Right atrium auricular region (tissue), 2 donors: ENCODE results near the gene HARS2. TPM values are rescaled to one million over a fixed set of nuclear protein-coding genes. Genes with fewer than 3 reads are reported as not detected.
"Not testable (repeated sequence)": the region's sequence is repeated elsewhere in the genome, so short reads cannot be mapped to it uniquely, and the experiment has no call there.

Experiments used
- DNase-seq: peaks from one replicate; pipeline ENCODE4 v3.0.0-alpha.2; 2019; ENCODE audit warnings: low spot score
- H3K27ac ChIP-seq, 2 donors: fragments of 200-600 bp; sonication (generic); 1 replicate in 1 of 2; 2 replicates in 1 of 2; pipeline ENCODE4 v1.5.1; 2016 to 2019
- H3K27me3 ChIP-seq, 2 donors: fragments of 200-600 bp; sonication (generic); one replicate each; pipeline versions ENCODE4 v1.5.1 to v1.6.0; 2017 to 2019
- H3K36me3 ChIP-seq: fragments of 200-600 bp; sonication (generic); one replicate; pipeline ENCODE4 v1.5.1; 2016
- H3K4me1 ChIP-seq, 2 donors: fragments of 200-600 bp; sonication (generic); one replicate each; pipeline versions ENCODE4 v1.5.1 to v1.6.0; 2017 to 2019
- H3K4me3 ChIP-seq, 2 donors: fragments of 200-600 bp; sonication (generic); 1 replicate in 1 of 2; 2 replicates in 1 of 2; pipeline ENCODE4 v1.5.1; 2017 to 2019; ENCODE audit warnings: mild to moderate bottlenecking in 1 of 2, moderate library complexity in 1 of 2
- H3K9me3 ChIP-seq, 2 donors: fragments of 200-600 bp; sonication (generic); one replicate each; pipeline ENCODE4 v1.5.1; 2019
- CTCF ChIP-seq, 2 donors: fragments of 200-600 bp; sonication (generic); IDR thresholded peaks; one replicate each; pipeline ENCODE4 v1.5.1; 2019; ENCODE audit warnings: antibody characterized with exemption in 2 of 2
- total RNA-seq, 2 donors: library from RNA; depleted of rRNA; stranded (reverse); fragments of >200 nt; gene quantifications; one replicate each; pipeline ENCODE4 v1.1.0, GENCODE V29; 2016

The HARS2 gene
- total RNA-seq, 2 donors from 2014 or later, result 14.5 to 16.2 TPM

GRCh38 chr5:140664030-140664358, 27.3 kb upstream of the HARS2 start:
- H3K4me3 ChIP-seq, result peak overlapping the region; percentile 88
- H3K36me3 ChIP-seq, result peaks cover 53% of the 10 kb centered on the region
- H3K4me1 ChIP-seq, result peaks cover 0 to 20% of the 10 kb centered on the region in 2 donors
- no peaks in the 10 kb centered on the region for H3K9me3 ChIP-seq
- peak overlapping the region; percentile 88 for H3K27ac ChIP-seq
- no peaks in the 10 kb centered on the region for H3K27me3 ChIP-seq
- no peak for DNase-seq
- no peak for TF ChIP-seq CTCF (IDR thresholded peaks at IDR 0.05)

DNA sequence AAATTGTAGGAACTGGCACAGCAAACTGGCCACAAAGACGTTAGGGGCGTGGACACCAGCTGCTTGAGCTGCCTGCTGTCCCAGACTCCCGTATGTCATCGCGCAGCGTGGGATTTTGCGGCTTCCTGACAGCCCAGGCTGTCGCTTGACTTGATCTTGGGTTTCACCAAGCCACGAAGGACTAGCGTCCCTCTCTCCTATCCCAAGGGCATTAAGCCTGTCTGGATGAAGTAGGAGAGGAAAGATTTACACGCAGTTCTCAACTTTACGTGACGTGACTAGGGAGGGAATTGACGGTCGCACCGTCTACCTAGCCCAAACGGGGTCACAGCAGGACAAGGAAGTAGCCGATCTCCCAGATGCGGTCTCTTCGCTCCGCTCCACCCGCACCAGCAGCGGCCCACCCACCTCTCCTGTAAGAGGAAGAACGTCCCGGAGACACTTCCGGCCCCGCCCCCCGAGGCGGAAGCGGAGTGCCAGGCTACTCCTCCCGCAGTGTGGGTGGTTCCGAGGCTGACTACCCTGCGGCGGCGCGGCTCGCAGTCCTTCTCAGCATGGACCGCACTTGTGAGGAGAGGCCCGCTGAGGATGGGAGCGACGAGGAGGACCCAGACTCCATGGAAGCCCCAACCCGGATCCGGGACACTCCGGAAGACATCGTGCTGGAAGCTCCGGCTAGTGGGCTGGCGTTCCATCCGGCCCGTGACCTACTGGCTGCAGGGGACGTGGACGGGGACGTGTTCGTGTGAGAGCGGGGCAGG, 26.7 kb upstream of the HARS2 start, which contains the start of gene WDR55:
WDR55 (plus strand) TSS at position 546 of the 761 bp plus-strand sequence; CDS start at position 555, 9 bp downstream.
- peaks cover 0 to 20% of the 10 kb centered on the region in 2 donors for H3K4me1 ChIP-seq
- peak within 1 kb of the TSS; percentile 88 for H3K4me3 ChIP-seq
- TF ChIP-seq CTCF (IDR thresholded peaks at IDR 0.05), result no peak
- peaks cover 53% of the 10 kb centered on the region for H3K36me3 ChIP-seq
- peak within 1 kb of the TSS; percentile 88 for H3K27ac ChIP-seq
- no peaks in the 10 kb centered on the region for H3K27me3 ChIP-seq
- peak; percentile 97 for DNase-seq
- H3K9me3 ChIP-seq, result no peaks in the 10 kb centered on the region

- peaks cover 62% of the 10 kb centered on the region for H3K36me3 ChIP-seq
- not testable (repeated sequence) for H3K27ac ChIP-seq, H3K4me1 ChIP-seq
These were observed 20.2 kb upstream of the HARS2 start for GRCh38 chr5:140671035-140671434.

GRCh38 chr5:140671472-140672125, 19.7 kb upstream of the HARS2 start:
- H3K36me3 ChIP-seq, result peaks cover 67% of the 10 kb centered on the region
- no peak overlapping the region for H3K27ac ChIP-seq
- no peak for TF ChIP-seq CTCF (IDR thresholded peaks at IDR 0.05)
- no peaks in the 10 kb centered on the region for H3K27me3 ChIP-seq
- no peaks in the 10 kb centered on the region for H3K9me3 ChIP-seq
- H3K4me1 ChIP-seq, result no peaks in the 10 kb centered on the region
- no peak for DNase-seq
- H3K4me3 ChIP-seq, result no peak overlapping the region

More at GRCh38 chr5:140671035-140671434, 20.2 kb upstream of the HARS2 start:
- H3K4me3 ChIP-seq, H3K27me3 ChIP-seq, H3K9me3 ChIP-seq, DNase-seq: not testable (repeated sequence)

GRCh38 chr5:140672455-140673186, 18.6 kb upstream of the HARS2 start:
- H3K27me3 ChIP-seq, result no peaks in the 10 kb centered on the region
- DNase-seq, result no peak
- no peak for TF ChIP-seq CTCF (IDR thresholded peaks at IDR 0.05)
- H3K27ac ChIP-seq, result no peak overlapping the region
- H3K9me3 ChIP-seq, result no peaks in the 10 kb centered on the region
- peaks cover 77% of the 10 kb centered on the region for H3K36me3 ChIP-seq
- H3K4me3 ChIP-seq, result peak overlapping the region in 1 of 2 donors; percentile 21
- H3K4me1 ChIP-seq, result no peaks in the 10 kb centered on the region
